Transverse colon (tissue), 4 donors: ENCODE data around the gene CHST6. TPM values are rescaled to one million over a fixed set of nuclear protein-coding genes. Genes with fewer than 3 reads are reported as not detected.
A peak's percentile ranks its signal among the peaks of the same experiment; 100 is the strongest.

Experiments
- DNase-seq: peaks from one replicate; pipeline ENCODE4 v3.0.0-alpha.2; 2019
- H3K27ac ChIP-seq, 4 donors: fragments of 200-600 bp; sonication (generic); 2 replicates each; pipeline ENCODE4 v1.5.1; 2016 to 2018; ENCODE audit warnings: inconsistent platforms in 4 of 4
- H3K27me3 ChIP-seq: fragments of 200-600 bp; sonication (generic); 2 replicates; pipeline ENCODE4 v1.5.1; 2017; ENCODE audit warnings: inconsistent platforms
- H3K36me3 ChIP-seq, 4 donors: fragments of 200-600 bp; sonication (generic); 2 replicates each; pipeline ENCODE4 v1.5.1; 2017 to 2019; ENCODE audit warnings: inconsistent platforms in 4 of 4
- H3K4me1 ChIP-seq, 4 donors: fragments of 200-600 bp; sonication (generic); 2 replicates each; pipeline ENCODE4 v1.5.1; 2017 to 2020; ENCODE audit warnings: inconsistent platforms in 4 of 4
- H3K4me3 ChIP-seq, 4 donors: fragments of 200-600 bp; sonication (generic); 1 replicate in 1 of 4; 2 replicates in 3 of 4; pipeline versions ENCODE4 v1.5.1 to v1.6.1; 2017 to 2019; ENCODE audit warnings: inconsistent platforms in 4 of 4
- H3K9me3 ChIP-seq, 2 donors: fragments of 200-600 bp; sonication (generic); 2 replicates each; pipeline ENCODE4 v1.5.1; 2017 to 2019; ENCODE audit warnings: inconsistent platforms in 2 of 2
- EP300 ChIP-seq: sonication (generic); formaldehyde crosslinking; IDR thresholded peaks from one replicate; pipeline ENCODE4 v1.6.1; 2017; ENCODE audit warnings: antibody characterized with exemption, low read depth
- POLR2A ChIP-seq: fragments of 450-650 bp; IDR thresholded peaks from one replicate; pipeline ENCODE4 v1.6.1; 2016; ENCODE audit warnings: antibody characterized with exemption, mild to moderate bottlenecking, moderate library complexity
- POLR2AphosphoS5 ChIP-seq, 3 donors: sonication (generic); formaldehyde crosslinking; IDR thresholded peaks; one replicate each; pipeline ENCODE4 v1.6.1; 2016; ENCODE audit warnings: antibody characterized with exemption in 3 of 3
- WGBS, 2 donors: methylation state at CpG; one replicate each; pipeline ENCODE4 v1.1.5; 2018; ENCODE audit warnings: low coverage in 1 of 2; 5-methylcytosine and 5-hydroxymethylcytosine counted together
- in situ Hi-C, 4 donors: fragments of 200-750 bp; cut with MboI; loops; one replicate each; pipeline versions ENCODE4 v1.15.0 to v1.15.1; 2017; ENCODE audit warnings: low sequenced_read_pairs in 3 of 4, low pct_ligation_motif_present in 1 of 4, low pct_unique_long_range_greater_than_20kb in 1 of 4
- intact Hi-C: fragments of 100-400 bp; cut with DNase I; formaldehyde crosslinking; loops from one replicate; pipeline ENCODE4 v1.15.1; 2023; ENCODE audit warnings: low total_unique reads
- total RNA-seq, 4 donors: library from RNA; depleted of rRNA; stranded (reverse); fragments of >200 nt; gene quantifications; one replicate each; pipeline ENCODE4 v1.1.0, GENCODE V29; 2016
- TF ChIP-seq, protein P1 (sequence below), 5 experiments: fragments of 200-600 bp in 3 of 5; fragments of 450-650 bp in 2 of 5; sonication (generic) in 3 of 5; IDR thresholded peaks; 1 replicate in 2 of 5; 2 replicates in 3 of 5; pipeline ENCODE4 v1.5.1; 2016 to 2017; ENCODE audit warnings: antibody characterized with exemption in 5 of 5, inconsistent platforms in 3 of 5, mild to moderate bottlenecking in 2 of 5, moderate library complexity in 1 of 5

The CHST6 gene
- total RNA-seq, 4 donors from 2014 or later: 1.7 to 3.7 (median 2.9) TPM

DNA sequence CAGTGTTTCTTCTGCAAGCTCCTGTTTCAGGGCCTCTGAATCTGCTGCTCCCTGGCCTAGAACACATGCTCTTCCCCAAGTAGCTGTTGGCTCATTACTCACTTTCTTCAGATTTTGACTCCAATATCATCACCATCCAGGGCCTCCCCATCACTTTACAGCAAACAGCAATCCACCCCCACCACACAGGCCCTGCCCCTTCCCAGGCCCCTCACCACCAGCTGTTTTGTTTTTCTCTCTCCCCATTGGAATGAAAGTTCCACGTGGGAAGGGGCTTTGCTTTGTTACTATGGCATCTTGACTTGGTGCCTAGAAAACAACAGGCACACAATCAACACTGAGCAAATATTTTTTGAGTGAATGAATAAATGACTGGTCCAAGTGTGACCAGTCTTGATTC lies 34.8 kb downstream of the CHST6 start:
- WGBS, 2 donors: 38% methylated on average over 1 of the region's 1 CpG; no CpG with 5 or more reads in 1 of the 2 donors
- Histone ChIP-seq H3K9me3 (no peaks in the 10 kb centered on the region), H3K4me3 (no peak overlapping the region), H3K4me1 (peaks cover 14 to 78% (median 63%) of the 10 kb centered on the region in 4 donors), H3K36me3 (no peaks in the 10 kb centered on the region), H3K27me3 (no peaks in the 10 kb centered on the region), H3K27ac (peak overlapping the region in 3 of 4 donors; percentile 15 to 67 (median 61))
- TF ChIP-seq, protein P1, sequence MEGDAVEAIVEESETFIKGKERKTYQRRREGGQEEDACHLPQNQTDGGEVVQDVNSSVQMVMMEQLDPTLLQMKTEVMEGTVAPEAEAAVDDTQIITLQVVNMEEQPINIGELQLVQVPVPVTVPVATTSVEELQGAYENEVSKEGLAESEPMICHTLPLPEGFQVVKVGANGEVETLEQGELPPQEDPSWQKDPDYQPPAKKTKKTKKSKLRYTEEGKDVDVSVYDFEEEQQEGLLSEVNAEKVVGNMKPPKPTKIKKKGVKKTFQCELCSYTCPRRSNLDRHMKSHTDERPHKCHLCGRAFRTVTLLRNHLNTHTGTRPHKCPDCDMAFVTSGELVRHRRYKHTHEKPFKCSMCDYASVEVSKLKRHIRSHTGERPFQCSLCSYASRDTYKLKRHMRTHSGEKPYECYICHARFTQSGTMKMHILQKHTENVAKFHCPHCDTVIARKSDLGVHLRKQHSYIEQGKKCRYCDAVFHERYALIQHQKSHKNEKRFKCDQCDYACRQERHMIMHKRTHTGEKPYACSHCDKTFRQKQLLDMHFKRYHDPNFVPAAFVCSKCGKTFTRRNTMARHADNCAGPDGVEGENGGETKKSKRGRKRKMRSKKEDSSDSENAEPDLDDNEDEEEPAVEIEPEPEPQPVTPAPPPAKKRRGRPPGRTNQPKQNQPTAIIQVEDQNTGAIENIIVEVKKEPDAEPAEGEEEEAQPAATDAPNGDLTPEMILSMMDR (IDR thresholded peaks at IDR 0.05): no peak
- TF ChIP-seq POLR2A: no peak
- no peak for TF ChIP-seq EP300
- TF ChIP-seq POLR2AphosphoS5 (IDR thresholded peaks at IDR 0.05): no peak
- in situ Hi-C loops (loop anchor here in 2 of 4 donors (25.0 kb wide), 1 partner anchor 177 kb away; the partner anchor contains the start of genes KARS1 (in 2 of the 2) and TERF2IP (in 2 of the 2)), intact Hi-C loops (no loop called here)
- no peak for DNase-seq

DNA sequence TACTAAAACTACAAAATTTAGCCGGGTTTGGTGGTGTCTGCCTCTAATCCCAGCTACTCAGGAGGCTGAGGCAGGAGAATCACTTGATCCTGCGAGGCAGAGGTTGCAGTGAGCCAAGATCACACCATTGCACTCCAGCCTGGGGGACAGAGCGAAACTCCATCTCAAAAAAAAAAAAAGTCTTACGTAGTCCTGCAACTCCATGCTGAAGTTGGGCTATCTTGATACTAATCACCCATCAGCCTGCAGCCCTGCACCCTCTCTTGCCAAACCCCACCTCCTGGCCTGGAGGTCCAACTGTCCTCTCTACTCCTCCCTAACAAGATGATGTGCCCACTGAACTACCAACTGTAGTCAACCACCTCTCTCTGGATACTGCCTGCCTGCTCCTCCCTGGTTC lies 35.5 kb downstream of the CHST6 start:
- in situ Hi-C loops (loop anchor here in 2 of 4 donors (25.0 kb wide), 1 partner anchor 178 kb away; the partner anchor contains the start of genes KARS1 (in 2 of the 2) and TERF2IP (in 2 of the 2)), intact Hi-C loops (no loop called here)
- Histone ChIP-seq H3K9me3 (no peaks in the 10 kb centered on the region), H3K27me3 (no peaks in the 10 kb centered on the region), H3K4me3 (no peak overlapping the region), H3K4me1 (peaks cover 14 to 78% (median 66%) of the 10 kb centered on the region in 4 donors), H3K27ac (peak overlapping the region in 2 of 4 donors; percentile 2 to 67), H3K36me3 (no peaks in the 10 kb centered on the region)
- no peak for DNase-seq
- WGBS, 2 donors: 96% methylated on average over 4 of the region's 4 CpGs; no CpG with 5 or more reads in 1 of the 2 donors
- no peak for TF ChIP-seq POLR2A
- no peak for TF ChIP-seq POLR2AphosphoS5 (IDR thresholded peaks at IDR 0.05)

DNA sequence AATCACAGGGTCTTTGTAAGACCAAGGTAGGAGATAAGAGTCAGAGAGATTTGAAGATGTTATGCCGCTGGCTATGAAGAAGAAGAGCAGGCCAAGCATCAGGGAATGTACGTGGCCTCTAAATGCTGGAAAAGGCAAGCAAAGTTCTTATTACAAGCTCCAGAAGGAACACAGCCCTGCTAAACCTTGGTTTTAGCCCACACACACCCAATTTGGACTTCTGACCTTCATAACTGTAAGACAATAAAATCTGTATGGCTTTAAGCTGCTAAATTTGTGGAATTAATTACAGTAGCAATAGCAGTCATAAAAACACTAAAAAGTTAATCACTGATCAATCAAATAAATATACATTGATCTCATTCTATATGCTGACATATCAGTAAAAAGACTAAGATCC lies 36.8 kb downstream of the CHST6 start:
- H3K27ac ChIP-seq: peak overlapping the region; percentile 60 to 73 (median 68)
- no peaks in the 10 kb centered on the region for H3K9me3 ChIP-seq
- no peaks in the 10 kb centered on the region for H3K27me3 ChIP-seq
- in situ Hi-C loops: loop anchor here in 2 of 4 donors (25.0 kb wide), 1 partner anchor 179 kb away; the partner anchor contains the start of genes KARS1 (in 2 of the 2) and TERF2IP (in 2 of the 2)
- no peak for DNase-seq
- H3K36me3 ChIP-seq: no peaks in the 10 kb centered on the region
- H3K4me3 ChIP-seq: no peak overlapping the region
- 49 to 53% methylated on average over 2 of the region's 2 CpGs for WGBS, 2 donors
- intact Hi-C loops: no loop called here
- H3K4me1 ChIP-seq: peaks cover 14 to 87% (median 67%) of the 10 kb centered on the region in 4 donors
- TF ChIP-seq, protein P1 (IDR thresholded peaks at IDR 0.05): no peak
- no peak for TF ChIP-seq EP300
- no peak for TF ChIP-seq POLR2A
- TF ChIP-seq POLR2AphosphoS5 (IDR thresholded peaks at IDR 0.05): no peak

DNA sequence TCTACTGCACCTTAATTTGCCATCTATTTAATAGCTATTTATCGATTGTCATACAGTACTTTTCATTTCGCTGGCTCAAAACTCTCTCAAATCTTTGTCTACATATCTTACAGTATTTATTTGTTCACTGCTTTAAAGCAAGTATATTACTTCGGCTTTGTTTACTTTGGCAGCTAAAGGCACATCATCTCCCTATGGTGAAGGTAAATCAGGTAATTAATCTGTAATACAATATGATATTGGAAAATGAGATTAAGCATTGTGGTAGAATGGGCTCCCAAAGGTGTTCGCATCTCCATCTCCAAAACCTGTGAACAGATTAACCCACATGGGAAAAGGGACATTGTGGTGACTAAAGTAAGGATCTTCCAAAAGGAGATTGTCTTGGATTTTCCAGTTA lies 37.2 kb downstream of the CHST6 start:
- no peaks in the 10 kb centered on the region for H3K36me3 ChIP-seq
- intact Hi-C loops: no loop called here
- H3K27me3 ChIP-seq: no peaks in the 10 kb centered on the region
- peak overlapping the region; percentile 60 to 73 (median 68) for H3K27ac ChIP-seq
- H3K4me1 ChIP-seq: peaks cover 14 to 90% (median 68%) of the 10 kb centered on the region in 4 donors
- no peak for TF ChIP-seq POLR2A
- TF ChIP-seq, protein P1 (IDR thresholded peaks at IDR 0.05): no peak
- no peak for TF ChIP-seq EP300
- no peak for TF ChIP-seq POLR2AphosphoS5 (IDR thresholded peaks at IDR 0.05)
- no peak overlapping the region for H3K4me3 ChIP-seq
- 54% methylated on average over 4 of the region's 4 CpGs for WGBS, 2 donors
- in situ Hi-C loops: loop anchor here in 2 of 4 donors (25.0 kb wide), 1 partner anchor 179 kb away; the partner anchor contains the start of genes KARS1 (in 2 of the 2) and TERF2IP (in 2 of the 2)
- DNase-seq: no peak
- no peaks in the 10 kb centered on the region for H3K9me3 ChIP-seq
